Stimulated activated CD4-positive, alpha-beta T cell treated with anti-CD3 and anti-CD28 coated beads, TNF-alpha, amount 100 ng/mL, for 1 hour (primary cell): ENCODE data around the gene TRMT10B.
A peak's percentile ranks its signal among the peaks of the same experiment; 100 is the strongest.
"Not testable (repeated sequence)": the region's sequence is repeated elsewhere in the genome, so short reads cannot be mapped to it uniquely, and the experiment has no call there.

Experiments
- DNase-seq, 3 donors: peaks; one replicate each; pipeline ENCODE4 v3.0.0-alpha.2; 2020; ENCODE audit warnings: low read depth in 3 of 3, low spot score in 1 of 3

TRMT10B gene

DNA sequence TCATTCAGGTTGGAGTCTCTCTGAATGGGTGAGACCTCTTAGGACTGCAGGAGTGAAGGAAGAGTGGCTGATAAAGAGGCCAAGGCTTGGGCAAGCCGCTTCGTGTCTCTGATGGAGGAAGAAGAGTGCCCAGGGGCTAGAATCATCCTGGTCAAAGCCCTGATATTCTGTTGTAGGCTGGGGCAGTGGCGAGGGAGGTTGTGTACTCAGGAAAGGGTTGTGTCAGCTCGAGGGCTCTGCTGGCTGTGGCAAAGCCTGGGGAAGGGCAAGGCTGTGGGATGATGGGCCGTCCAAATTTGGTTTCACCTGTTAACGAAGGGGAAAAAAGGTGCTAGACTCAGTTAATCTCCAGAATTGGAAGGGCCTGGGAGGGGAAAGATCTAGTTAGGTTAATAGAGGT lies 2.4 kb upstream of the TRMT10B start:
- no peak for DNase-seq

DNA sequence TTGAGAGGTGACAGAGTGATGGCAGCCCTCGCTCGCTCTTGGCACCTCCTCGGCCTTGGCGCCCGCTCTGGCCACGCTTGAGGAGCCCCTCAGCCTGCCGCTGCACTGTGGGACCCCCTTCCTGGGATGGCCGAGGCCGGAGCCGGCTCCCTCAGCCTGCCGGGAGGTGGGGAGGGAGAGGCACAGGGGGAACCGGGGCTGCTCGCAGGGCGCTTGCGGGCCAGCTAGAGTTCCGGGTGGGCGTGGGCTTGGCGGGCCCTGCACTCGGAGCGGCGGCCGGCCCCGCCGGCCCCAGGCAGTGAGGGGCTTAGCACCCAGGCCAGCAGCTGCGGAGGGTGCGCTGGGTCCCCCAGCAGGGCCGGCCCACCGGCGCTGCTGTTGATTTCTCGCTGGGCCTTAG lies 1.9 kb upstream of the TRMT10B start:
- DNase-seq, result not testable (repeated sequence)

DNA sequence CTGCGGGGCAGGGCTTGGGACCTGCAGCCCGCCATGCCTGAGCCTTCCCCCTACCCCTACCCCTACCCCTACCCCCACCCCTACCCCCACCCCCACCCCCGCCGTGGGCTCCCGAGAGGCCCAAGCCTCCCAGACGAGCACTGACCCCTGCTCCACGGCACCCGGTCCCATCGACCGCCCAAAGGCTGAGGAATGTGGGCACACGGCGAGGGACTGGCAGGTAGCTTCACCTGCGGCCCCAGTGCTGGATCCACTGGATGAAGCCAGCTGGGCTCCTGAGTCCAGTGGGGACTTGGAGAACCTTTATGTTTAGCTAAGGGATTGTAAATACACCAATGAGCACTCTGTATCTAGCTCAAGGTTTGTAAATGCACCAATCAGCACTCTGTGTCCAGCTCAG lies 1.5 kb upstream of the TRMT10B start:
- DNase-seq, result not testable (repeated sequence)

DNA sequence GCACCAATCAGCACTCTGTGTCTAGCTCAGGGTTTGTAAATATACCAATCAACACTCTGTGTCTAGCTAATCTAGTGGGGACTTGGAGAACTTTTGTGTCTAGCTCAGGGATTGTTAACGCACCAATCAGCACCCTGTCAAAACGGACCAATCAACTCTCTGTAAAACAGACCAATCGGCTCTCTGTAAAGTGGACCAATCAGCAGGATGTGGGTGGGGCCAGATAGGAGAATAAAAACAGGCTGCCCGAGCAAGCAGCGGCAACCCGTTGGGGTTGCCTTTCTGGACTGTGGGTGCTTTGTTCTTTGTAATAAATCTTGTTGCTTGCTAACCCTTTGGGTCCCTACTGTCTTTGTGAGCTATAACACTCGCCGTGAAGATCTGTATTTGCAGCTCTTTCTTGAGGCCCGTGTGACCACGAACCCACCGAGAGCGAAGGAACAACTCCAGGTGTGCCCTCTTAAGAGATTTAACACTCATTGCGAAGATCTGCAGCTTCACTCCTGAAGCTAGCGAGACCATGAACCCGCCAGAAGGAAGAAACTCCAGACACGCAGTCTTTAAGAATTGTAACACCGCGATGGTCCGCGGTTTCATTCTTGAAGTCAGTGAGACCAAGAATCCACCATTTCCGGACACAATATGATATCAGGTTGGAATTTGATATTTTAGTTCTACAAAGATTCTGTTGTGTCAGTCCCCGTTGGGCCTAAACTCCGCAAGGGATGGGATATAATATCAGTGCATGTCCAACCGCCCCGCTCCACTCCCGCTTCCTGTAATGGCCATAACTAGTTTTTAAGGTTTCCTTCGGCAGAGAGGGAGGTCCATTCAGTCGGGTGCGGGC lies 740 bp upstream of the TRMT10B start:
- DNase-seq, result no peak

DNA sequence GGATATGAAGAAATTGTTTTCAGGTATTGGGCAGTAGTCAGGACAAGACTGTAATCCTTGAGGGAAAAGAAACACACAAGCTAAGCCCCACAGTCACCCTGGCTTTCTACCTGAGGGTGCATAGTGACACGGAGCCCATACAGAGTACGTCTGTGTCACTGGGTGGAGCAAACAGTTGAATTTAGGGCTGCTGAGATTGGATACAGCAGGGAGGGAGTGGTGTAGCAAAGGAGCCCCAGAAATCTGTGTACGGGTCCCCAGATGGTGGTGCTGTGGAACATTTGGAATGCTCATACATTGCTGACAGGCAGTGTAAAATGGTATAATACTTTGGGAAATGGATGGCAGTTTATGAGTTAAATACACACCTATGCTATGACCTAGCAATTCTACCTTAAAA lies 5.1 kb downstream of the TRMT10B start:
- no peak for DNase-seq

DNA sequence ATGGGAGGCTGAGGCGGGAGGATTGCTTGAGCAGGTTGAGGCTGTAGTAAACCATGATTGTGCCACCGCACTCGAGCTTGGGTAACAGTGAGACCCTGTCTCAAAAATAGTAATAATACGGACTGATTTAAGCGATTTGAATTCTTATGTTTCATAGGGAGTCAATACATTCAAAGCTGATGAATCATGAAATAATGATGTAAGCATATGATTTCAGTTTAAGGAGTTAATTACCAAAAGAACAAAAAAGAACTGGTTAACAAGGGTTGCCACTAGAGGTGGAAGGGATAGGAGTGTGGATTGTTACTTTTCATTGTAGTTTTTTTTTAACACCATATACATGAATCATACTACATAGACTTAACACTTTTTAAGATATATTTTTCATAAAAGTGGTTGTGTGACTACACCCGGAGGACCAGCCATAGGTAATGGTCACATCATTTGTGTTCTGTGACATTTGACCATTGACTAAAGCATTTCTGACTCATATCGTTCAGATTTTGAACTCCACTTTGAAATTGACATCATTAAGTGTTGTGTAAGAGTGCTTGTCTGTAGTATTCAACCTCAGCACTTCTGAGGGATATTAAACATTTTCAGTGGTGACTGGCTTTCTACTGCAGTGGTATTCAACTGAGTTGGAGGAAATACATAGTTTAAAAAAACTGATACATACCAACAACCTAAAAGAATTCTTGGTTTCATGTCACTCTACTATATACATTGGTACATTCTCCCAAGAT lies 7.0 kb downstream of the TRMT10B start:
- DNase-seq, result no peak

DNA sequence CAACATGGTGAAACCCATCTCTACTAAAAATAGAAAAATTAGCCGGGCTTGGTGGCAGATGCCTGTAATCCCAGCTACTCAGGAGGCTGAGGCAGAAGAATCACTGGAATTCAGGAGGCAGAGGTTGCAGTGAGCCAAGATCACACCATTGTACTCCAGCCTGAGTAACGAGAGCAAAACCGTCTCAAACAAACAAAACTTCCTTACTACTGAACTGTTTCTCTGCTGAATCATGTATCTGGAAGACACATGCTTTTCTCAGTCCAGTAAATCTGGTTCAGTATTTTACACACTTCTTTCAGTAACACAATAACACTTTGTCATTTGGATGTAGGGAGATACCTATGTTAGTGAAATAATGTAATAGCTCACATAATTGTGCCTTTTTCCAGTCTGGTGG lies 7.9 kb downstream of the TRMT10B start:
- no peak for DNase-seq

DNA sequence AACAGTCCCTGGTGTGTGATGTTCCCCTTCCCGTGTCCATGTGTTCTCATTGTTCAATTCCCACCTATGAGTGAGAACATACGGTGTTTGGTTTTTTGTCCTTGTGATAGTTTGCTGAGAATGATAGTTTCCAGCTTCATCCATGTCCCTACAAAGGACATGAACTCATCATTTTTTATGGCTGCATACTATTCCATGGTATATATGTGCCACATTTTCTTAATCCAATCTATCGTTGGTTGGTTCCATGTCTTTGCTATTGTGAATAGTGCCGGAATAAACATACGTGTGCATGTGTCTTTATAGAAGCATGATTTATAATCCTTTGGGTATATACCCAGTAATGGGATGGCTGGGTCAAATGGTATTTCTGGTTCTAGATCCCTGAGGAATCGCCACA lies 11.7 kb downstream of the TRMT10B start:
- DNase-seq, result not testable (repeated sequence)

DNA sequence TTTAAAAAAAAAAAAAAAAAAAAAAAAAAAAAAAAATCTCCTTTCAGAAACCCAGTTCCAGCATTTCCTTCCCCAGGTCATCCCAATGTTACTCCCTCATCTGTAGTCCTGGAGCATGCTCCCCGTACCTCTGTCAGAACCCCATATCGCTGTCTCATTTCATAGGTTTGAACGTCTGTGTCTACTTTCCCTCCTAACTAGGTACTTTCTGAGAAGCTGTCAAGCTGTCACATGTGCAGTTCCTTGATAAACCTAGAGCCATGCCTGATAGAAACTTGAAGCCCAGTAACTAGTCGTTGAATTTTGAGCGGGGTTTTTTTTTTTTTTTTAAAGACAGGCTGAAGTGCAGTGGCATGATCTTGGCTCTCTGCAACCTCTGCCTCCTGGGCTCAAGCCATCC lies 15.7 kb downstream of the TRMT10B start:
- DNase-seq, result no peak

DNA sequence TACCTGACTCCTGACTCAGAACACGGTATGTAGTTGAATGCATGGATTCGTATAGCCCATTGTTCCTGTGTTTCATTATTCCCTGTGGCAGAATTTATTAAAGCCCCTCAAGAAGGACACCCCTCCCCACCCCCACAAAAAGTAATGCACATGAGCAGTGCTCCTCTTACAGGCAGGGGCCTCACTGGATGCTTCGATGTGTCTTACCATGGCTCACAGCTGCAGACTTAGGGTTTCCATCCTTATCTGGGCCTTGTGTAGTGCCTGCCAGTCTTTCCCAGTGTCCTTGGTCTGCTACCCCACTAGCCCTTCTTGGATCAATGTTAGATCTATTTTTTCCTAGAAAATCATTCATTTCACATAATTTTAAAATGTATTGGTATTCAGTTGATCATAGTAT lies 16.4 kb downstream of the TRMT10B start:
- no peak for DNase-seq

DNA sequence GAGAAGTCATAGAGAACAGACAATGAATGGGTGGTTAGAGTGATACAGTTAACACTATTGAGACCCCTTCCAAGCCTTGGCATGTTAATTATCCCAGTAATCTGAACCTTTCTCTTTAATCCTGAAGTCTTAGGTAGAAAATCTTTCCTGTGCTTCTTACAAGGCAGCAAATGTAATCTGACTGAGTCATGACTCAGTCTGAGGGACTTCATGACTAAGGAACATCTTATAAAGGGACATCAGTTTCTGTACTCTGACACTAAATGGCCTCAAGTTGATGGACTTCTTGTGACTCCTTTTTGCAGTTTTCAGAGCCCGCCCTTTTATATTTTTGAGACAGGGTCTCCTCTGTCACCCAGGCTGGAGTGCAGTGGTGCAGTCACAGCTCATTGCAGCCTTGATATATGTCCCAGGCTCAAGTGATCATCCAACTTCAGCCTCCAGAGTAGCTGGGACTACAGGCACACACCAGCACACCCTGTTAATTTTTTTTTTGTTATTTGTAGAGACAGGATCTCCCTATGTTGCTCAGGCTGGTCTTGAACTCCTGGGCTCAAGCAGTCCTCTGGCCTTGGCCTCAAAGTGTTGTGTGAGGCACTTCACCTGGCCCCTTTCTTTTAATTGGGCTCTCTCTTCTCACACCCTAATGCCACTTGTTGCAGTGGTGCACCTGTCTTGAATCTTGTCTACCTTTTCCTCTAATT lies 21.8 kb downstream of the TRMT10B start:
- DNase-seq, result no peak

DNA sequence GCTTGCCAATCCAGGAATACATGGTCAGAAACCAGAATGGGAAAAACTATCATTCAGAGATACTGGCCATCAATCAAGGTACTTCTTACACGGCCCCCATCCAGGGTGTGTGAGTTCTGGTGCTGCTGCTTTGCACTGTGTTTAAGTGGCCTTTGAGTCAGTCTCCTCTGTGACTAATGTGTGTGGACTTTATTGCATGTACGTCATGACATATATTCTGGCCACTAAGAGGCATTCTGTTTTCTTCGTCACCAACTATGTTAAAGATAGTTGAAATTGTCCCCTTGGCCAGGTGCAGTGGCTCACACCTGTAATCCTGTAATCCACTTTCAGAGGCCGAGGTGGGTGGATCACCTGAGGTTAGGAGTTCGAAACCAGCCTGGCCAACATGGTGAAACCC lies 22.7 kb downstream of the TRMT10B start:
- DNase-seq, result no peak

DNA sequence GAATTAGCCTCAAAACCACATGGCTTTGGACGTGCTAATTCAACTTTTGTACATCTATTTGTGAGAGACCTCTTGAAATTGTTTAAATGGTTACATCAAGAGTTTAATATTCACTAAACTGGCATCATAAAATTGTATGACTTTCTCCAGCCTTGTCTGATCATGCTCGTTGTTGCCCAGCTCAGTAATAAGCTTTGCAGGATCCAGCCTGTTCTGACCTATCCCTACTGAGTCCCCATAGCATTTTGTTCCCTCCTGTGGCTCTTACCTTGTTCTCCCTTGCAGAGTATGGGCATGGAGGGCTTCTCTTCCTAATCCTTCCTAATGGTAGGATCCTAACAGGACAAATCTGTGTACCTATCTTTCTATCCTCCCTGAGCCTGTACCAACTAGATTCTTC lies 24.9 kb downstream of the TRMT10B start:
- no peak for DNase-seq

DNA sequence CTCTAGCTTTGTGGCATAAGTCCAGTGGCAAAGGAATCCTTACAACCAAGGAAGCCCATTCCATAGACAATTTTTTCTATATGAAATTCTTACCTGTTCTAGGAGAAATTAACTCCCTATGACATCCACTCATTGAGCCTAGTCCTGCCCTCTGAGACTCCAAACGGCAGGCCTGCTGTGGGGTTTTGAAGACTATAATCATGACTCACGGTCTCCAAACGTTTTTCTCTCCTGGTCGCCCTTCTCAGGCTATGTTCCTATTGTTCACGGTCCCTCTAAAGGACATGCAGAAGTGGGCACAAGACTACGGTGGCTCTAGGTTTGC lies 30.6 kb downstream of the TRMT10B start:
- DNase-seq, result no peak

DNA sequence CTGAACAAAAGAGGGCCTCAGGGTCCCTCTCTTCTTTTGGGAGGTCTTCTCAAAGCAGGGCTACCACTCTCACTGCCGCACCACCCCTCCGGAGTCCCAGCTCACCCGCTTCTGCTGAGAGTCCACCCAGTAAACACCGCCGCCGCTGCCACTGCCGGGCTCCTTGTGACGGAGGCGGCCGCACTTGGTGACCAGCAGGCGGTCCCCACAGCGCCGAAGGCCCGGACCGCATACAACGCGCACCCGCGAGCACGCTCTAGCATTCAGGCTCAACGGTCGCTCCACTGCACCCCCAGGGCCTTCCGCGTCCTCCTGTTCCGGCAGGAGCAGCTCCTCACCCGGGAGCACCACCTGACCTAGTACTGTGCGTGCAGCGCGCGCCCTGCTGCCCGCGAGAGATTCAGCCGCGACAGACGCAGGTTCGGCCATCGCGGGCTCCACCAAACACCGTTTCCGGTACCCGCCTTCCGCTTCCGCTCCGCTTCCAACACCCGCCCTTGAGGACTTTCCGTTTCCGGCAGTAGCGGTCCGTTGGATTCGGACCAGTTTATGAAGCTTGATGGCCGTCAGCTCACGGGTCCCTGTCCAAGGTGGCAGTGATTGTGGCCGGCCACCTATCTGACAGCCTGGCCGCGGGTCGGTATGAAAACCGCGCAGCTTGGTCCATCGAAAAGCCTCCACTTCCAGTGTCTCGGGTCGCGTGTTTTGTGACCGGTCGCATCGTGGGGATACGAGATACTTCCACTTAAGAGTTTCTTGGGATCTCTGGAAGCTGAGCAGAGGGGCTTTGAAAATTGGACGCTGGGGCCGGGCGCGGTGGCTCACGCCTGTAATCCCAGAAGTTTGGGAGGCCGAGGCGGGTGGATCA lies 31.2 kb downstream of the TRMT10B start, which contains the start of gene EXOSC3:
Gene EXOSC3, minus strand, starts transcription at position 449 of the 868 bp plus-strand sequence. Its CDS starts 20 bp downstream, at position 429.
- peak; percentile 41 to 72 (median 62) for DNase-seq

DNA sequence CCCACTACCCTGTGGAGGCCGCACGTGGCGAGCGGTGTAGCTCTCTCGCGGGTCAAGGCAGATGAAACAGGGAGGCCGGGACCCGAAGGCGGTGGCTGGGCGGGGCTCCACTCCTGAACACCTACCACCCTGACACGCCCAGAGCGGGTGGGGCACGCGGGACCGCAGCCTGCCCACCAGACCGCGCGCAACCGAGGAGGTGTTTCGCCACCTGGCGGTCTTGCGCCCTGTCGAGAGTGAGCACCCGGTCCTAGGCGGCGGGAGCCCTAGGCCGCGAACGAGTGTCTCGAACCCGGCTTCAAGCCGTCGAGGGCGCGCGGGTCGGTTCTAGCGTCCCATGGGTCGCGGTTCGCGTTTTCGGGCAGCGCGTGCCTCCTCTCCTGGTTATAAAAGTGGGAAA lies 33.5 kb downstream of the TRMT10B start:
- DNase-seq, result no peak

DNA sequence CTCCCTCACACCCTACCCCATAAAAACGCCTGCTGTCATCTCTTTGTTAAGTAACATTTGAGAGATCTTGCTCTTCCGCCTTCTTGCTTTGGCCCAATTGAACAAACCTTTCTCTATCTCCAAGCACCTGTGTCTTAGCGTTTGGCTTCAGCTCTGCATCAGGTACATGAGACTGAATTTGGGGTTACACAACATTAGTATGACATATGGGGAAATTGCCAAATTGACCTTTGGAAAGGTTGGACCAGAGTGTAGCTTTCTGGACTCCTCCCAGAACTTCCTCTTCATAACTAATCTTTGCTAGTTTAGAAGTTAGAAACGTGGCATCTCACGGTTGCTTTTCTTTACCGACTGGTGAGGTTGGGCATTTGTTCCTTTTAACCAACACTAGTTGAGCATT lies 34.7 kb downstream of the TRMT10B start:
- DNase-seq, result no peak

DNA sequence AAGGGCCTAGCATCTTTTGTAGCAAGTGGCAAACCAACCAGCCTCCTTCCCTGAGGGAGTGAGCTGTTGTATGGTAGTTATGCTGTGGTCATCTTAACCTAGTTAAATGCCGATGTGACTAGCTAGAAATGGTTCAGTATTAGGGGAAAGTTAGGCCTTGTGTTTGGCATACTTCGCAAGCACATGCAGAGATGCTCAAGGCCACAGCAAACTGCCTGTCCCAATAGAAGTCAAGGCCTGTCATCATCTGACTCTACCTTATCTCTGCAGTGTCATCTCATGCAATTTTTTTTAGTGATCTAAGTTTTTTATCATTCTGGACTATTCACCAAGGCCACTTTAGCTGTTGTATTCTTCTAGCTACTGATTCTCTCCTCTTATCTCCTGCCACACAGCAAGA lies 36.5 kb downstream of the TRMT10B start:
- DNase-seq, result no peak

DNA sequence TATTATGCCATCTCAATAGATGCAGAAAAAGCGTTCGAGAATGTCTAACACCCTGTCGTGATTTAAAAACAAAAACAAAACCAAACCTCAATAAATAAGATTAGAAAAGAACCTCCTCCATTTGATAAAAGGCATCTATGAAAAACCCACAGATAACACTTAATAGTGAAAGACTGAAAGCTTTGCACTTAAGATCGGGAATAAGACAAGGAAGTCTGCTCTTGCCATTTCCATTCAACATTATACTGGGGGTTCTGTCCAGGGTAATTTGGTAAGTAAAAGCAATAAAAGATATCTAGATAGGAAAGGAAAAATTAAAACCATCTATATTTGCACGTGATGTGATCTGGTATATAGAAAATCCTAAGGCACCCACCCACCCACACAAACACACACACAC lies 38.5 kb downstream of the TRMT10B start:
- no peak for DNase-seq

DNA sequence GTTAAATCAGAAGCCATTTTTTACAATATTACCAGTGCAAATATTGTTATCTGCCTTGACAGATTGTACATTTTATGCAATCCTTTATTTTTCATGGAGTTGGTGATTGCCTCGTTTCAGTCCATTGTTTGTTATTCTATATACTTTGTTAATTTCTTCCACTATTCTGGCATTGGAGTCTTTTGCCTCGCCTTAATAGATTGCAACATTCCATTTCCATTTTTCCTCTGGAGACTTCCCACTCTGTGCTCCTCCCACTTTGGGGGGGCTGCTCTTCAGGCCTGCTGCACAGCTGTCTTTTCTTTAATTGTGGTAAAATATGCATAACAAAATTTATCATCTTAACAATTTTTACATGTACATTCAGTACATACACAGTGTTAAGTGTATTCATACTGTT lies 42.6 kb downstream of the TRMT10B start:
- DNase-seq, result no peak

DNA sequence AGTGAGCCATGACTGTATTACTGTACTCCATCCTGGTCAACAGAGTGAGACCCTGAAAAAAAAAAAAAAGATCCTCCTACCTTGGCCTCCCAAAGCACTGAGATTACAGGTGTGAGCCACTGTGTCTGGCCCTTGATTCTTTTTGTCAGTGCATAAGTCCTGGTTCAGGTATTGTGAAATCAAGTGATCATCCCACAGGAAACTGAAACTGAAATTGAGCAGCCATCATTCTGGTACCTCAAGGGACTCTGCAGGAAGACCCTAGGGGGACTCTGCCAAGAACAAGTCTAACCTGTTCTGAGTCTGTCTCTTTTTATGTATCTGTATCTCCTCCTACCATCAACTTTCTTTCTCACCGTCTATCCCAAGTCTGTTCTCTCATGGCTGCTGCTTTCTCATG lies 45.1 kb downstream of the TRMT10B start:
- DNase-seq, result no peak
